GM23338 (cell line): ENCODE measurements around the gene IKZF1. TPM values are rescaled to one million over a fixed set of nuclear protein-coding genes. Genes with fewer than 3 reads are reported as not detected.

ENCODE experiments used
- ATAC-seq: fragments of 200-7000 bp; cut with Tn5 transposase; 3 replicates; pipeline ENCODE4 v1.9.1; 2020
- DNase-seq: peaks from one replicate; pipeline ENCODE4 v3.0.0-alpha.2; 2015; ENCODE audit warnings: low spot score
- H2AFZ ChIP-seq: fragments of 200-600 bp; sonication (generic); 2 replicates; pipeline ENCODE4 v1.8.0; 2016; ENCODE audit warnings: antibody characterized with exemption, mild to moderate bottlenecking, moderate library complexity
- H3F3A ChIP-seq: fragments of 200-600 bp; sonication (generic); replicated peaks from 2 replicates; pipeline ENCODE4 v1.8.0; 2017; ENCODE audit warnings: antibody characterized with exemption, mixed run types, low read depth
- H3K27ac ChIP-seq: fragments of 200-600 bp; sonication (generic); 2 replicates; pipeline ENCODE4 v1.6.1; 2016; ENCODE audit warnings: low read depth
- H3K27me3 ChIP-seq: fragments of 200-600 bp; sonication (generic); 2 replicates; pipeline ENCODE4 v1.8.0; 2016; ENCODE audit warnings: mild to moderate bottlenecking, mixed run types, moderate library complexity; ENCODE audit not compliant: insufficient read depth
- H3K36me3 ChIP-seq: fragments of 200-600 bp; sonication (generic); 2 replicates; pipeline ENCODE4 v1.8.0; 2016; ENCODE audit warnings: mild to moderate bottlenecking; ENCODE audit not compliant: insufficient read depth
- H3K4me1 ChIP-seq: fragments of 200-600 bp; sonication (generic); 2 replicates; pipeline ENCODE4 v1.8.0; 2016; ENCODE audit warnings: mild to moderate bottlenecking, moderate library complexity; ENCODE audit not compliant: insufficient read depth
- H3K4me2 ChIP-seq: fragments of 200-600 bp; sonication (generic); 2 replicates; pipeline ENCODE4 v1.7.1; 2017; ENCODE audit warnings: mixed run types
- H3K4me3 ChIP-seq: fragments of 200-600 bp; sonication (generic); 2 replicates; pipeline ENCODE4 v1.6.1; 2016; ENCODE audit warnings: mixed run types
- H3K79me2 ChIP-seq: fragments of 200-600 bp; sonication (generic); replicated peaks from 2 replicates; pipeline ENCODE4 v1.8.0; 2017; ENCODE audit warnings: mild to moderate bottlenecking; ENCODE audit not compliant: insufficient read depth
- H3K9me2 ChIP-seq: fragments of 200-600 bp; sonication (generic); 2 replicates; pipeline ENCODE4 v1.8.0; 2017; ENCODE audit not compliant: insufficient read depth
- H4K20me1 ChIP-seq: fragments of 200-600 bp; sonication (generic); replicated peaks from 2 replicates; pipeline ENCODE4 v1.8.0; 2017; ENCODE audit warnings: mild to moderate bottlenecking; ENCODE audit not compliant: insufficient read depth
- H3K27ac Mint-ChIP-seq: 2 replicates; pipeline ENCODE4 v1.8.0; 2020; ENCODE audit warnings: inconsistent platforms, mild to moderate bottlenecking, moderate library complexity, mixed read lengths
- H3K27me3 Mint-ChIP-seq: 3 replicates; pipeline ENCODE4 v1.8.0; 2022; ENCODE audit warnings: low read depth, mild to moderate bottlenecking, moderate library complexity, mixed read lengths, inconsistent platforms; ENCODE audit not compliant: insufficient read depth, poor library complexity
- H3K36me3 Mint-ChIP-seq: 3 replicates; pipeline ENCODE4 v1.8.0; 2021; ENCODE audit warnings: low read depth, mild to moderate bottlenecking, inconsistent platforms, moderate library complexity, mixed read lengths
- H3K4me1 Mint-ChIP-seq: 3 replicates; pipeline ENCODE4 v1.8.0; 2020; ENCODE audit warnings: mild to moderate bottlenecking, inconsistent platforms, mixed read lengths
- H3K4me3 Mint-ChIP-seq: 3 replicates; pipeline ENCODE4 v1.8.0; 2021; ENCODE audit warnings: moderate library complexity, mild to moderate bottlenecking, inconsistent platforms, mixed read lengths
- H3K9me3 Mint-ChIP-seq: 3 replicates; pipeline ENCODE4 v1.8.0; 2020; ENCODE audit warnings: moderate library complexity, mild to moderate bottlenecking, inconsistent platforms, mixed read lengths
- CREB1 ChIP-seq: fragments of 250-450 bp; sonication (Bioruptor Pico); IDR thresholded peaks from 2 replicates; pipeline ENCODE4 v1.5.0; 2020; ENCODE audit warnings: low read depth, mild to moderate bottlenecking, moderate library complexity
- EZH2 ChIP-seq: fragments of 200-600 bp; sonication (generic); IDR thresholded peaks from one replicate; pipeline ENCODE4 v1.8.0; 2017; ENCODE audit warnings: antibody characterized with exemption, mild to moderate bottlenecking, low read depth; ENCODE audit not compliant: unreplicated experiment
- EZH2phosphoT487 ChIP-seq: fragments of 200-600 bp; sonication (generic); IDR thresholded peaks from one replicate; pipeline ENCODE4 v1.8.1; 2018; ENCODE audit warnings: antibody characterized with exemption; ENCODE audit not compliant: unreplicated experiment
- JUNB ChIP-seq: IDR thresholded peaks from one replicate; pipeline ENCODE4 v1.6.1; 2016; ENCODE audit warnings: antibody characterized with exemption; ENCODE audit not compliant: unreplicated experiment
- NANOG ChIP-seq: IDR thresholded peaks from 2 replicates; pipeline ENCODE4 v1.6.1; 2016; ENCODE audit warnings: antibody characterized with exemption, borderline replicate concordance
- POLR2AphosphoS5 ChIP-seq: IDR thresholded peaks from 2 replicates; pipeline ENCODE4 v1.6.1; 2016; ENCODE audit warnings: antibody characterized with exemption, low read depth
- STAT1 ChIP-seq: IDR thresholded peaks from one replicate; pipeline ENCODE4 v1.6.1; 2016; ENCODE audit warnings: antibody characterized with exemption; ENCODE audit not compliant: unreplicated experiment
- ZNF114 ChIP-seq: fragments of 250-450 bp; sonication (Bioruptor Pico); IDR thresholded peaks from 2 replicates; pipeline ENCODE4 v1.5.0; 2020; ENCODE audit warnings: mild to moderate bottlenecking, moderate library complexity
- ZNF331 ChIP-seq: fragments of 250-450 bp; sonication (Bioruptor Pico); IDR thresholded peaks from 2 replicates; pipeline ENCODE4 v1.5.0; 2020; ENCODE audit warnings: low read depth, mild to moderate bottlenecking, moderate library complexity
- ZNF462 ChIP-seq: fragments of 250-450 bp; sonication (Bioruptor Pico); IDR thresholded peaks from 2 replicates; pipeline ENCODE4 v1.5.0; 2020; ENCODE audit warnings: mild to moderate bottlenecking, moderate library complexity
- polyA plus RNA-seq: library from polyadenylated mRNA; unstranded; fragments of >200 nt; fragmentation: Nextera tagmentation; extraction: Ambion mirVana; gene quantifications from 2 replicates; pipeline ENCODE4 v1.2.1, GENCODE V29; 2016
- total RNA-seq: library from RNA; depleted of rRNA; stranded (reverse); fragments of >200 nt; shearing (Covaris generic); gene quantifications from 2 replicates; pipeline ENCODE4 v1.2.3, GENCODE V29; 2014
- TF ChIP-seq, protein P1 (sequence below): IDR thresholded peaks from 2 replicates; pipeline ENCODE4 v1.6.1; 2016; ENCODE audit warnings: antibody characterized with exemption
- TF ChIP-seq, protein P2 (sequence below): IDR thresholded peaks from one replicate; pipeline ENCODE4 v1.6.1; 2018; ENCODE audit warnings: antibody characterized with exemption; ENCODE audit not compliant: unreplicated experiment
- TF ChIP-seq, protein P3 (sequence below), 2 experiments: fragments of 200-600 bp in 1 of 2; sonication (generic) in 1 of 2; conservative IDR thresholded peaks; 2 replicates each; pipeline versions ENCODE4 v1.5.1 to v1.6.1; 2016 to 2017; ENCODE audit warnings: antibody characterized with exemption in 2 of 2, low read depth in 2 of 2, mild to moderate bottlenecking in 2 of 2, moderate library complexity in 1 of 2

IKZF1 gene
- total and polyA plus RNA-seq, 2 experiments from 2014 or later = 0.57 to 1.8 TPM

DNA sequence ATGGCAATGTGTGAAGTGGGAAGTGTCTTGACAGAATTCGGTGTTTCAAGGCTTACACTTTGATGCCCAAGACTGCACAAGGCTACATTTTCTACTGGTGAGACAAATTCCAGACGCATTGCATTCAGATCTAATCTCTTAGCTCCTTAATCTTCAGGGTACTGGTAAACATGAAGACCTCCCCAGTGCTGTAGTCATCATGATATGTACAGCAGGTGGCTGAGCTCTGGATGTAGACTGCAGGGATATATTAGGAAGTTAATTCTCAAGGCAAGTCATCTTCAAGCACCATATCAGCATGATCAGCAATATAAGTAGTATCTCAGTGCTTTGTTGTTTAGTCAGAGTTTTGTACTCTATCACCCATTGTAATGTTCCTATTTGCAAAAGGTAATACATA, 61.8 kb downstream of the IKZF1 start:
- ATAC-seq = no peak

More for the DNA sequence above, 61.8 kb downstream of the IKZF1 start:
- Histone ChIP-seq H4K20me1 (no peaks in the 10 kb centered on the region), H3K4me3 (no peak overlapping the region), H3K4me1 (no peaks in the 10 kb centered on the region), H3K4me2 (no peak overlapping the region), H3K9me2 (peaks cover 9% of the 10 kb centered on the region), H3K36me3 (no peaks in the 10 kb centered on the region), H2AFZ (no peak overlapping the region), H3K27ac (no peak overlapping the region), H3K27me3 (no peaks in the 10 kb centered on the region), H3F3A (no peaks in the 10 kb centered on the region), H3K79me2 (no peaks in the 10 kb centered on the region)
- Mint-ChIP-seq H3K4me1 (peaks cover 7% of the 10 kb centered on the region), H3K36me3 (no peaks in the 10 kb centered on the region), H3K27ac (no peak overlapping the region), H3K4me3 (no peak overlapping the region), H3K9me3 (no peaks in the 10 kb centered on the region), H3K27me3 (peaks cover 3% of the 10 kb centered on the region)
- TF ChIP-seq NANOG (no peak), ZNF114 (CRISPR knock-in tag) (no peak), EZH2 (no peak), ZNF462 (CRISPR knock-in tag) (no peak), EZH2phosphoT487 (no peak), CREB1 (no peak), ZNF331 (CRISPR knock-in tag) (no peak), JUNB (no peak), STAT1 (no peak), POLR2AphosphoS5 (no peak)
- TF ChIP-seq, protein P1, sequence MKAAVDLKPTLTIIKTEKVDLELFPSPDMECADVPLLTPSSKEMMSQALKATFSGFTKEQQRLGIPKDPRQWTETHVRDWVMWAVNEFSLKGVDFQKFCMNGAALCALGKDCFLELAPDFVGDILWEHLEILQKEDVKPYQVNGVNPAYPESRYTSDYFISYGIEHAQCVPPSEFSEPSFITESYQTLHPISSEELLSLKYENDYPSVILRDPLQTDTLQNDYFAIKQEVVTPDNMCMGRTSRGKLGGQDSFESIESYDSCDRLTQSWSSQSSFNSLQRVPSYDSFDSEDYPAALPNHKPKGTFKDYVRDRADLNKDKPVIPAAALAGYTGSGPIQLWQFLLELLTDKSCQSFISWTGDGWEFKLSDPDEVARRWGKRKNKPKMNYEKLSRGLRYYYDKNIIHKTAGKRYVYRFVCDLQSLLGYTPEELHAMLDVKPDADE = no peak
- TF ChIP-seq, protein P2, sequence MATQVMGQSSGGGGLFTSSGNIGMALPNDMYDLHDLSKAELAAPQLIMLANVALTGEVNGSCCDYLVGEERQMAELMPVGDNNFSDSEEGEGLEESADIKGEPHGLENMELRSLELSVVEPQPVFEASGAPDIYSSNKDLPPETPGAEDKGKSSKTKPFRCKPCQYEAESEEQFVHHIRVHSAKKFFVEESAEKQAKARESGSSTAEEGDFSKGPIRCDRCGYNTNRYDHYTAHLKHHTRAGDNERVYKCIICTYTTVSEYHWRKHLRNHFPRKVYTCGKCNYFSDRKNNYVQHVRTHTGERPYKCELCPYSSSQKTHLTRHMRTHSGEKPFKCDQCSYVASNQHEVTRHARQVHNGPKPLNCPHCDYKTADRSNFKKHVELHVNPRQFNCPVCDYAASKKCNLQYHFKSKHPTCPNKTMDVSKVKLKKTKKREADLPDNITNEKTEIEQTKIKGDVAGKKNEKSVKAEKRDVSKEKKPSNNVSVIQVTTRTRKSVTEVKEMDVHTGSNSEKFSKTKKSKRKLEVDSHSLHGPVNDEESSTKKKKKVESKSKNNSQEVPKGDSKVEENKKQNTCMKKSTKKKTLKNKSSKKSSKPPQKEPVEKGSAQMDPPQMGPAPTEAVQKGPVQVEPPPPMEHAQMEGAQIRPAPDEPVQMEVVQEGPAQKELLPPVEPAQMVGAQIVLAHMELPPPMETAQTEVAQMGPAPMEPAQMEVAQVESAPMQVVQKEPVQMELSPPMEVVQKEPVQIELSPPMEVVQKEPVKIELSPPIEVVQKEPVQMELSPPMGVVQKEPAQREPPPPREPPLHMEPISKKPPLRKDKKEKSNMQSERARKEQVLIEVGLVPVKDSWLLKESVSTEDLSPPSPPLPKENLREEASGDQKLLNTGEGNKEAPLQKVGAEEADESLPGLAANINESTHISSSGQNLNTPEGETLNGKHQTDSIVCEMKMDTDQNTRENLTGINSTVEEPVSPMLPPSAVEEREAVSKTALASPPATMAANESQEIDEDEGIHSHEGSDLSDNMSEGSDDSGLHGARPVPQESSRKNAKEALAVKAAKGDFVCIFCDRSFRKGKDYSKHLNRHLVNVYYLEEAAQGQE = no peak
- TF ChIP-seq, protein P3, sequence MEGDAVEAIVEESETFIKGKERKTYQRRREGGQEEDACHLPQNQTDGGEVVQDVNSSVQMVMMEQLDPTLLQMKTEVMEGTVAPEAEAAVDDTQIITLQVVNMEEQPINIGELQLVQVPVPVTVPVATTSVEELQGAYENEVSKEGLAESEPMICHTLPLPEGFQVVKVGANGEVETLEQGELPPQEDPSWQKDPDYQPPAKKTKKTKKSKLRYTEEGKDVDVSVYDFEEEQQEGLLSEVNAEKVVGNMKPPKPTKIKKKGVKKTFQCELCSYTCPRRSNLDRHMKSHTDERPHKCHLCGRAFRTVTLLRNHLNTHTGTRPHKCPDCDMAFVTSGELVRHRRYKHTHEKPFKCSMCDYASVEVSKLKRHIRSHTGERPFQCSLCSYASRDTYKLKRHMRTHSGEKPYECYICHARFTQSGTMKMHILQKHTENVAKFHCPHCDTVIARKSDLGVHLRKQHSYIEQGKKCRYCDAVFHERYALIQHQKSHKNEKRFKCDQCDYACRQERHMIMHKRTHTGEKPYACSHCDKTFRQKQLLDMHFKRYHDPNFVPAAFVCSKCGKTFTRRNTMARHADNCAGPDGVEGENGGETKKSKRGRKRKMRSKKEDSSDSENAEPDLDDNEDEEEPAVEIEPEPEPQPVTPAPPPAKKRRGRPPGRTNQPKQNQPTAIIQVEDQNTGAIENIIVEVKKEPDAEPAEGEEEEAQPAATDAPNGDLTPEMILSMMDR (conservative IDR thresholded peaks at IDR 0.05; ENCODE audit: low read depth in 2 of 2) = no peak
- DNase-seq = no peak
